Hypothalamus (tissue), 51 donors: ENCODE results near the gene KRTAP20-3.

Experiments
- DNase-seq, 51 donors: peaks; one replicate each; lab custom pipeline; 2025; lab: John Stamatoyannopoulos, UW

Gene KRTAP20-3

DNA sequence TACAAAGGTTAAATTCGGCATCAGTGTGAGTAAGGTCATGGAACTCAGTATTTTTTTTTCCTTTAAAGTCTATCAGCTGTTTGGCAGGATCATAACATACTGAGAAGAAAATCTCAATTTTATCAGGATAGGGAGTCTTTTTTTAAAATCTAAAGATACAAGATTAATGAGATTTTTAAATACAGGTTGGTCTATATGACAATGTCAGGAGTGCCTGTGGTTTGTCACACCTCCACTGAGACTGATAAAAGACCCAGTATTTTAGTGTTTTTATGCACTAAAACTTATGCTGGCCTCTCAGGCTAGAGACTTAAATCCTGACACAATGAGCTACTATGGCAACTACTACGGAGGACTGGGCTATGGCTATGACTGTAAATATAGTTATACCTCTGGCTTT is at the start of gene KRTAP20-3:
Gene KRTAP20-3, plus strand, starts transcription at position 301 of the 400 bp plus-strand sequence.
- DNase-seq: no peak

DNA sequence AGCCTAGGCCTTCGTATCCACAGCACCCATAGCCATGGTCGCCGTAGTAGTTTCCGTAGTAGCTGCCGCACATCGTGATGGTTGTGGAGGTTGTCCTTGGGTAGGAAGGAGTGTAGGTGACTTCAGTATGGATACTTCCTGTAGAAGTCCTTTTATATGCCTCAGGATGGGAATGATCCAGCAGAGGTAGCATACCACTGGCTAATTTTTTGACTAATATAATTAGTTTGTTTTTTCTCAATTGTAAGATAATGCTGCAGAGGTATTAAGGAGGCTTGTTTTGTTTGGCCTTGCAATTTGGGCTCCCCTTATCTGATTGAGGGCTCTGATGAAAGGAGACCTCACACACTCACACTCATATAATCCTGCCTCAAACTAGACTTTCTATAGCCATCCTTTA is 43.9 kb upstream of the KRTAP20-3 start, which contains the start of gene KRTAP6-2:
Gene KRTAP6-2, minus strand, starts transcription at position 101 of the 400 bp plus-strand sequence. Its CDS starts 28 bp downstream, at position 73.
- DNase-seq: no peak

DNA sequence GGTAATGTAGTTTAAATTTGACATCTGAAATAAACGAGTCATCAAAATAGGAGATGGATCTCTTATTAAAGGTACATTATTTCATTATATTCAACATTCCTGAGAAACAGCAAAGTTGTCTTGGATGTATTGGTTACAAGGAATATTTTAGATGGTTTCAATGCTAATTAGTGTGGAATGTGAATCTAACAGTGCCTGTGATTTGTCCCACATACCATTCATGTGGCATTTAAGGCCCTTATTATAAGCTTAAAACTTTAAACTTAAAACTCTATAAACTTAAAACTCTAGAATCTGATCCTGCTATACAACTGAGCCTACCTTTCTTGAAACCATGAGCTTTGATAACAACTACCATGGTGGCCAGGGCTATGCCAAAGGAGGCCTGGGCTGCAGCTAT is 41.9 kb upstream of the KRTAP20-3 start, which contains the start of gene KRTAP22-1:
Gene KRTAP22-1, plus strand, starts transcription at position 301 of the 400 bp plus-strand sequence.
- no peak for DNase-seq

DNA sequence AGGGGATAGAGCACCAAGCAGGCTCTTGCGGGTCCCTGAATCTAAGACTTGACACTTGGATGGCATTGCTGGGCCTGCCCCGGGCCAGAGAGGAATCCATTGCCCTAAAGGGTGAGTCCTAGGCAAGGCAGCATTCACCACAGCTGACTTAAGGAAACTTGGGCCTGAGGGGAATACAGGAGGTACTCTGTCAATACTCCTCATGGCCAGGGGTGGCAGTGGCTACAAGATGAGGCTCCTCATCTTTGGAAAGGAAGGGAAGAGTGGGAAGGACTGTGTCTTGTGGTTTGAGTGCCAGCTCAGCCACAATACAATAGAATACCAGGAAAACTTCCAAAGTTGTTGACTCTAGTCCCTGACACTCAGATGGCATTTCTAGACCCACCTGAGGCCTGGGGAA is 36.7 kb upstream of the KRTAP20-3 start:
- no peak for DNase-seq

DNA sequence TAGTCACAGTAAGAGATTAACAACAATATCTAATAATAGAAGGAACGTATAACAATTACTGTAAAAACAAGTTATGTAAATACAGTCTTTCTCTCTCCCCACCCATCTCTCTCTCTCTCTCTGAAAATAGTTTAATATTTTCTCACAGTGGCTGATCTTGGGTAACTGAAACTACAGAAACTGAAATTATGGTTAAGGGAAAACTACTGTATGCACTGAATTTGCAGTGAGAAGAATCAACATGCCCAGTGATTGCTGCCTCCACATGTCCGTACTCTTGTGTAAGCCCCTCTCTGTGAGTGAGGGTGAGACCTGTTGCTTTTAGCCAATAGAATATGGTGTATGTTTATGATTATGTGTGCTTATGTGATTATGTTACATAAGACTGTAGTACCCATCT is 30.5 kb upstream of the KRTAP20-3 start:
- no peak for DNase-seq

DNA sequence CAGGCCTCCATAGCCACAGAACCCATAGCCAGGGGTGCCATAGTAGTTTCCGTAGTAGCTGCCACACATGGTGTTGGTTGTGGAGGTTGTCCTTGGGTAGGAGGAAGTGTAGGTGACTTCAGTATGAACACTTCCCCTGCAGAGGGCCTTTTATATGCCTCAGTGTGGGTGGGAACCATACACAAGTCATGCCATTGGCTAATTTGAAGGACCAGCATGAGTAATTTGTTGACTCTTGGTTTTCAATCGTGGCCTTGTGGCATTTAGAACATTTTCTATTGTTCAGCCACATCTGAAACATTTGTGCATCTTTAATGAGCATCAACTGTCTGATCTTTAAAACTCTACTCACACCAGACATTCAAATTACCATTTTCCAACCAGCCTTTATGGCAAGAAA is 28.8 kb upstream of the KRTAP20-3 start, which contains the start of gene KRTAP6-1:
Gene KRTAP6-1, minus strand, starts transcription at position 95 of the 400 bp plus-strand sequence. Its CDS starts 26 bp downstream, at position 69.
- DNase-seq: no peak

DNA sequence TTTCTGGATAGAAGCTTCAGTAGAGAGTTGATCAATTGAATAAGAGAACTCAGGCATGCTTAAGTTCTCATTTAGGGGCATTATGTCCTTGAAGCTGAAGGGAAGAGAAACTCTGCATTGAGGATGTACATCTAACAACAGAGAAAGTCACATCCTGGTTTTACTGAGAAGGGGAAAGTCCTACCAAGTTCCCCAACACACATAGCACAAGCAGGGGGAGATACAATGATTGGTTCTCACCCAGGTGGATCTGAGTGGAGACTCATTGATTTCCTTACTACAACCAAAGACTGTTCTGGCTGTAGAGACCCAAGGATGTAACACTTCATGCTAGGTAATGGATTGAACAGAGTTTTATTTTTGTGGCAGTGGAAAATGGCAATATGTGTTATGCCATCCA is 27.5 kb upstream of the KRTAP20-3 start:
- DNase-seq: no peak

DNA sequence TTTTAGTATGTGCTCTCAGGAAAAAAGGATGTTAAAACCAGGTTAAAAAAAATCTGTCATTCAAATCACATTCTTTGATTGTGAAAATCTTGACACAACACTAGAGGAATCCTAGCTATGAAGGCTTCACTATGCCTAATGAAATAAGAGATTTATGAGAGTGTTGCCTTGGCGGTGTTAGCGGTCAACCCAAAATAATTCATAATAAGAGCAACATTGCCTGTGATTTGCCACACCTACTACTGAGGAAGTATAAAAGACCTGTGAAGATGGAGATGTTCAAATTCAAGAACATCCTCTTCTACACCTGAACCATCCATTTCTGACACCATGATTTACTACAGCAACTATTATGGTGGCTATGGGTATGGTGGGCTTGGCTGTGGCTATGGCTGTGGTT is 26.5 kb upstream of the KRTAP20-3 start, which contains the start of gene KRTAP20-1:
Gene KRTAP20-1, plus strand, starts transcription at position 301 of the 400 bp plus-strand sequence. Its CDS starts 30 bp downstream, at position 331.
- DNase-seq: no peak

DNA sequence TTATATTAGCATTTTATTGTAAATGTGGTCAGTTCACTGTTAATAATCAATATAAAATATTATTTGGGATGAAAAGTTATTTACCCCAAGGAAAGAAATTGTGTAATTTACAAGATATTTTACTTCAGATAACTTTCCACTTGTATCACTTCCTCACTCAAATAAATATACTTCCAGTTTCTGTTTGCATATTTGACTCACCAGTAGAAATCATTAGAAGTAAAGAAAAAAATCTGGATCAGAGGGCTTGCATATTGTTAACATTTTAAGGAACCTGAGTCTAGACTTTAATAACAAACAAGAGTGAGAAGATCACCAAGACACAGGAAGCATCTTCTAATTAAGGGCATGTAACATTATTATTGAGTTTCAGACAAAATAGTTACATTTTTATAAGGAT is 22.6 kb upstream of the KRTAP20-3 start:
- DNase-seq: no peak

DNA sequence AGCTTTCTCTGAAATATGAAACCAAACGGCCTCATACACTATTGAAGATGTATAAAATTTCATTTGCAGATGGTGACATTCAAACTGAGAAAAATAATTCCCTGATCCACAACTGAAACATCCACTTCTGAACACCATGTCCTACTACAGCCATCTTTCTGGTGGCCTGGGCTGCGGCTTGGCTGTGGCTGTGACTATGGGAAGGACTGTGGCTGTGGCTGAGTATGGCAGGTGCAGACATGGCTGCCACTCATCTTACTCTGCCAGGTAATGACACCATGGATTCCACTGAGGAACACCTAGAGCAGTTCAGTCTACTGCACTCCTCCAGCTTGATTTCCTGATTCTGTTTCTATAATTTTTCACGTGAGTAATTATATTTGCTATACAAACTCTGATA is 22.1 kb upstream of the KRTAP20-3 start, which contains the start of gene KRTAP20-4:
Gene KRTAP20-4, plus strand, starts transcription at position 106 of the 400 bp plus-strand sequence.
- DNase-seq: no peak

DNA sequence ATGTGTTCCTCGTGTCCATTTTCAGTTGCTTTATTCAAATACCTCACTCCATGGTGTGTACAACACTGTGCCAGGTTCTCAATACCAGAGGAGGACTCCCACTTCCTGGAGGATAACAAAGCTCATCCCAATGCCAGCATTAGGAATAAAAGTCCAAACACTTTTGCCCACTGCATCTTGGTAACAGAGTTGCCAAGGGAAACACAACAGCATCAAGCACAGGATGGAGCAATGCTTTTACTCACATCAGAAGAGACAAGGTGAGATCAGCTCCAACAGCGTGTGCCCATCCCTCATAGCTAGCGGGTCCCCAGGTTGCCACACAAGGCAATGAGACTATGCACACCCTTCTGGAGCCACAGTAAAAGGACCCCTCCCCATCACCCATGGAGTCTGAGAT is 19.3 kb upstream of the KRTAP20-3 start:
- no peak for DNase-seq

DNA sequence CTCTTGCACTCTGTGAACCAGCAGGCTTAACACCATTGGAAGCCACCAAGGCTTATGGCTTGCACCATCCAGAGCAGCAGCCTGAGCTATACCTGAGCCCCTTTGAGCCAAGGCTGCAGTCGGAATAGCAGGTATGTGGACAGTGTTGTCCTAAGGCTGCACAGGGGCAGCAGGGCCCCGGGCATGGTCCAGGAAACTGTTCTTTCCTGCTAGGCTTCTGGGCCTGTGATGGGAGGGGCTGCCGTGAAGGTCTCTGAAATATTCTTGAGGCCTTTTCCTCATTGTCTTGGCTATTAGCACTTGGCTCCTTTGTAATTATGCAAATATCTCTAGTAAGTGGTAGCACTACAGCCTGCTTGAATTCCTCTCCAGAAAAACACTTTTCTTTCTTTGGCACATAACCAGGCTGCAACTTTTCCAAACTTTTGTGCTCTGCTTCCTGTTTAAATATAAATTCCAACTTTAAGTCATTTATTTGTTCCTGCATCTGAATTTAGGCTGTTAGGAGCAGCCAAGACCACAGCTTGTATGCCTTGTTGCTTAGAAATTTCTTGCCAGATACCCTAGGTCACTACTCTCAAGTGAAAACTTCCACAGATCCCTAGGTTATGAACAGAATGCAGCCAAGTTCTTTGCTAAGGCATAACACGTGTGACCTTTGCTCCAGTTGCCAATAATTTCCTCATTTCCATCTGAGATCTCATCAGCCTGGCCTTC is 17.1 kb upstream of the KRTAP20-3 start:
- no peak for DNase-seq

DNA sequence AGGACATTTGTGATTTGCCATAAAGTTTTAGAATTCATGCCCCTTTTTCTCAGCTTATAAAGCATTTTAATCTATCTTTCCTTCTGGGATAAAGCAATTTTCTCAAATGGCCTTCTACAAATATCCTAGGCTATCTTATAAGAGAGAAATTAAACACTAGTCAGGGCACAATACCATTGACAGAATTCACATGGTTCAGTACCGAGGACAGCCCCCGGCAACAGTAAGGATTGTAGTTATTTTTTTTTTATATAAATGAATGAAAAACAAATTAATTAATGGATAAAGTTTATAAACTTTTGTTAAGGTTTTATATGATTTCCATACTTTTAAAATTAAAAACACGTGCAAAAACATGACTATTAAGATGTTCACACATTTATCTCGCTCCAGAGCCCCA is 14.6 kb upstream of the KRTAP20-3 start:
- no peak for DNase-seq

DNA sequence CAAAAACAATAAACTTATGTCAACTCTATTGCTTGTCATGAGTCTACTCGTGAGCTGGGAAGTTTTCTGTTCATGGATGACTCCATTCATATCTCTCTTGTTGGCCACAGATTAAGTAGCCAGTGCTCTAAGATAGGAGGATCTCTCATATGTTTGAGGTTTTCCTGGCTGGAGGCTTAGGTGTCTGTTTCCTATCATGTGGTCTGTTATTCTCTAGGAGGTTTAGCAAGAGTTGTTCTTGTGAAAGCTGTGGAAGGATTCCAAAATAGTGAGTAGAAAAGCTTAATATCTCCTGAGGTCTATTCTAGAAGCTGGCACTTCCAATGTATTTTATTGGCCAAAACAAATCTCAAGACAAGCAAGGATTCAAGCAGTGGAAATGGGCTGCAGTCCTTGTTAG is 13.5 kb upstream of the KRTAP20-3 start:
- DNase-seq: no peak

DNA sequence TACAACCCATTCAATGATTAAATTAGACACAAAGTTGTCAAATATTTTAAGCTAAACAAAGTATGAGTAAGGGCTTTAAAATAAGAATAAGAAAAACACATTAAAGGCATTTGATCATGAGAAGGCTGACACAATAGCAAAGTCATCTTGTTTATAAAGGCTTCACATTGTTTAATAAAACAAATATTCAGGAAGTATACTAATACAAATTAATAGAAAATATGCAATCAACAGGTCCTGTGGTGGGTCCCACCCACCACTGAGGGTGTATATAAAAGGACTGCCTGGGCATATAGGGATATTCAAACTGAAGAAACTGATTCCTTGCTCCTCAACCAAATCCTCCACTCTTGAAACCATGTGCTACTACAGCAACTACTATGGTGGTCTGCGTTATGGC is 7.8 kb upstream of the KRTAP20-3 start, which contains the start of gene KRTAP20-2:
Gene KRTAP20-2, plus strand, starts transcription at position 301 of the 400 bp plus-strand sequence. Its CDS starts 58 bp downstream, at position 359.
- no peak for DNase-seq

DNA sequence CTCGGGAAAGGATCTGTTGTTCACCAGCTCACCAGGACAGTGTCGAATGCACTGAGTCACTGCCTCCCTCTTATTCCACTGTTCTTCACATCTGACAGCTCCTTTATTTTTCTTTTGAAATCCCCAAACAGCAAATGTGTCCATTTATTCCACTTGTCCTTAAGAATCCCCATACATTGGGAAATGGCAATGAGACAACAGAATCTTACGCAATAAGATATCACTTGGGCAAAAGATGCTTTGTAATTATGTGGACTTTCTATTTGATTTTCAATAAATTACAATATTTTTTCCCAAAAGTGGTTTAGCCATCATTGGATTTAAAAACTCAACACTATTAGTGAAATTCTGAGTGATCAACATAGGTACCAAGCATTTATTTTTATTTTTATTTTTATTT is 4.0 kb upstream of the KRTAP20-3 start:
- DNase-seq: no peak

DNA sequence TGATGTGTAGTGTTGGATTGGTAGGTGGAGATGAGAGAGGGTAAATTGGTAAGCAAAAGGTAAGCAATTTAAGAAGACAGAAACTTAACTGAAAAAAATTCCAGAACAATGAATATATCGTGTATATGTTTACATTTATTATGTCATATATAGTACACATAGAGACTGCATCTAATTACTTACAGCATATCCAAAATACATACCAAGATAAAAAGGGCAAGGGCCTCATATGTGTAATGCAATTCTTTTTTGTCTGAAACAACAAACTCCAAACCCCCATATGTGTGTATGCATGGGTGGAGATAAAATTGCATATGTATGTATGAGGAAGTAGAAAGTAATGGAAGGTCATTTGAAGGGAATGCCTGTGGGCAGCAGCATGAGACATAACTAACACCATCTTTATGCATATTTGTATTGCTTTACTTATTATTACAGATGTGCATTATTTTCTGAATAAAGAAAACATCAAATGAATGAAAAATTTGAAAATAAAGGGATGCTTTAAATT is 4.3 kb downstream of the KRTAP20-3 start:
- DNase-seq: no peak

DNA sequence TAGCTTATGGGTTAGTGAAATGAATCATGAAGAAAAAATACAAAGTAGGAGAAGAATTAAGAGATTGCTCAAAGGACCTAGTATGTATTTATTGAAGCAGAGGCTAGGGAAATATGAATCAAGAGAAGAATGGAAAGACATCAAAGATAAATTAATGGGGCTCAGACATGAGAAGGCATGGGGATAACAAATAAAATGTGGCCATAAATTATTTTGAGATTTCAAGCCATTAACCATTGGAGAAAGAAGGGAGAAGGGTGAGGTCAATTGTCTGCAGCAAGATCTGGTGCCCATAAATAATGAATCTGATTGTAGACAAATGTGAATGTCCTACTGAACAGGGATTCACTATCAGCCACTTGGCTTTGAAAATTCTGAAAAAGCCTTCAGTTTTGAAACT is 10.2 kb downstream of the KRTAP20-3 start:
- no peak for DNase-seq

DNA sequence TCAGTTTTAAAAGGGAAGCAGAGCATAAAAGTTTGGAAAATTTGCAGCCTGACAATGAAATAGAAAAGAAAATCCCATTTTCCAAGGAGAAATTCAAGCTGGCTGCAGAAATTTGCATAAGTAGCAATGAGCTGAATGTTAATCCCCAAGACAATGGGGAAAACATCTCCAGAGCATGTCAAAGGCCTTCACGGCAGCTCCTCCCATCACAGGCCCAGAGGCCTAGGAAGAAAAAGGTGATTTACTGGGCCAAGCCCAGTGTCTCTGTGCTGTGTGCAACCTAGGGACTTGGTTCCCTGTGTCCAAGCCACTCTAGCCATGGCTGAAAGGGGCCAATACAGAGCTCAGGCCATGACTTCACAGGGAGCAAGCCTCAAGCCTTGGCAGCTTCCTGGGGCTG is 26.1 kb downstream of the KRTAP20-3 start:
- DNase-seq: no peak

DNA sequence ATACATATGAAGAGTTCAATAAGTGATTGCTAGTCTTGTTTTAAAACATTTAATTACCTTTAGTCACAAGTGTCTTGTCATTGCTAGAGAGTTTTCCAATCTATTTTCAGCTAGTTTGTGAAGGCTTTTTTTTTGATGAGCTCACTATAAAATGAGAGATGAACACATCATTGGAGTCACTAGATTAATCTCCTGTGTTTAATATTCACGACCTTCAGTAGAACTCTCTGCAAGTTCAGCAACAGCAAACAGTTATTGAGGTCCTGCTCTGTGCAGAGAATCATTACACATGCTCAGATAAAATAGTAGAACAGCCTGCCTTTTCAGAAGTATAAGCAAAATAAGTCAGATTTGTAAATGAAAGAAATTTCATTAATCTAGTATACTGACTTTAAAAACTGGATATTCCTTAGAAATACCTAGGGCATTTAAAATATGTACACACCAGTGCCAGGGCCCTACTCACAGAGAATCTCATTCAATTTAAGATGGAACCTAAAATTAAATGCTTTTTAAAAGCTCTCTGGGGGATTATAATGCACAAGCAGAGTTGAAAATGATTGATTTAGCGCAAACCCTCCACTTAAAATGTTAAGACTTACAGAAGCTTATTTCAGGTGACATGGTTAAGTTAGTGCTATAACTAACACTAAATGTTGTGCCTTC is 30.5 kb downstream of the KRTAP20-3 start:
- no peak for DNase-seq

DNA sequence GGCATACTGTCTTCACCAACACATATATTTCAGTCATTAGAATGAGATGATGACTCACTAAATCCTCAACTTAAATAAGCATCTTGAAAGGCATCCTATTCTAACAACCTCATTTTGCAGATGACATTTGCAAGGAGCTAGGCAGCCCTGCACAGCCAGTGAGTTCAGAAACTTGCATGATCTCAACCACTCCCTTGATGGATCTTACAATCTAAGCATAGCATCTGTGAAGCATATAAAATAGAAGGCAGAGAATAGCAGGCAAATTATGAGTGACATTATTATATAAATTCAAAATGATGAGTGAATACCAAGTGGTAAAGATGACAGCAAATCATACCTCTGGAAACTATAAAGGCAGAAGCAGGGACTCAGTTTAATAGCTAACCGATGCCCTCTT is 31.6 kb downstream of the KRTAP20-3 start:
- no peak for DNase-seq
